ENCODE results near the gene AAMDC. TPM values are rescaled to one million over a fixed set of nuclear protein-coding genes. Genes with fewer than 3 reads are reported as not detected.

Gene AAMDC
- total and polyA plus RNA-seq, 2 of the 13 experiments (the other 11 are each of a cell fraction or from before 2014, with no cell fraction given), result 18.1 to 35.6 TPM

- no peak for TF ChIP-seq ZNF318 (CRISPR knock-in tag; IDR thresholded peaks at IDR 0.05)
- TF ChIP-seq HOXA5 (CRISPR knock-in tag; IDR thresholded peaks at IDR 0.05), result no peak
- TF ChIP-seq RELA (CRISPR knock-in tag; IDR thresholded peaks at IDR 0.05), result no peak
Measured at GRCh38 chr11:77783025-77783424, 37.9 kb upstream of the AAMDC start (continued).

GRCh38 chr11:77784572-77784971, 36.4 kb upstream of the AAMDC start:
- CTCF ChIA-PET (ENCODE audit: low intra/inter-chr PET ratio, low total read pairs), result no interaction called here
- peak; percentile 51 for TF ChIP-seq HNF4A (CRISPR knock-in tag; IDR thresholded peaks at IDR 0.05)
- no peak for TF ChIP-seq EZH2 (conservative IDR thresholded peaks at IDR 0.05; ENCODE audit: low read depth, low read length)
- TF ChIP-seq SOX13 (IDR thresholded peaks at IDR 0.05), result no peak
- peak in 1 of 2 experiments; percentile 64; a peak in 2 of 4 replicates for TF ChIP-seq SOX13 (CRISPR knock-in tag; conservative IDR thresholded peaks at IDR 0.05 in 1 of 2, IDR thresholded peaks at IDR 0.05 in 1 of 2)
- no peak for TF ChIP-seq HNF4G (IDR thresholded peaks at IDR 0.05; ENCODE audit: borderline replicate concordance, low read depth, low read length)
- TF ChIP-seq HNF4G (CRISPR knock-in tag; IDR thresholded peaks at IDR 0.05; ENCODE audit: borderline replicate concordance, low read depth), result no peak
- TF ChIP-seq ZFP36L2 (CRISPR knock-in tag; IDR thresholded peaks at IDR 0.05), result no peak
- no peak for TF ChIP-seq PRMT3 (CRISPR knock-in tag; IDR thresholded peaks at IDR 0.05; ENCODE audit: borderline replicate concordance, low read depth)
- no peak for TF ChIP-seq SOX6 (IDR thresholded peaks at IDR 0.05)
- TF ChIP-seq SOX6 (CRISPR knock-in tag; IDR thresholded peaks at IDR 0.05), result peak; percentile 20; the same call in 1 of the 2 replicates
- peak; percentile 70; the same call in 1 of the 2 replicates for TF ChIP-seq ZSCAN29 (CRISPR knock-in tag; conservative IDR thresholded peaks at IDR 0.05)

More at GRCh38 chr11:77784572-77784971, 36.4 kb upstream of the AAMDC start:
- H3K4me3 ChIP-seq (replicated peaks in 1 of 3; ENCODE audit: insufficient read depth in 1 of 3, low read depth in 2 of 3, low read length in 3 of 3), result no peak overlapping the region
- peak; percentile 84 for ATAC-seq
- H4K20me1 ChIP-seq (ENCODE audit: insufficient read depth, low read length), result peaks cover 28% of the 10 kb centered on the region
- peaks cover 31% of the 10 kb centered on the region for H3K4me1 ChIP-seq (ENCODE audit: insufficient read depth, low read length)
- in situ Hi-C loops (cut with HindIII; ENCODE audit: extremely low pct_ligation_motif_present, low pct_unique_long_range_greater_than_20kb) (no loop called here), intact Hi-C loops (cut with micrococcal nuclease; ENCODE audit: unreplicated experiment) (no loop called here)
- peak; percentile 48 for DNase-seq (ENCODE audit: low spot score)
- peak; percentile 53 for FAIRE-seq
- POLR2A ChIA-PET, result no interaction called here
- 28% methylated on average over 3 of the region's 3 CpGs for WGBS (ENCODE audit: low lambda C conversion rate)
- H3K9ac ChIP-seq (ENCODE audit: insufficient read depth, low read depth, low read length), result no peak overlapping the region
- no peak overlapping the region for H2AFZ ChIP-seq (ENCODE audit: low read length)
- peak overlapping the region; percentile 49 for H3K27ac ChIP-seq (ENCODE audit: extremely low read length, insufficient read depth, low read length)
- H3K36me3 ChIP-seq (replicated peaks in 1 of 2; ENCODE audit: control insufficient read depth in 1 of 2, insufficient read depth in 2 of 2, low read length in 2 of 2), result peaks cover 0 to 4% of the 10 kb centered on the region in 2 experiments; a peak in 1 of 5 replicates
- no peaks in the 10 kb centered on the region for H3K27me3 ChIP-seq (ENCODE audit: control insufficient read depth in 1 of 2, insufficient read depth in 2 of 2, low read length in 2 of 2)
- BruUV-seq (replicated peaks), result no TSS peak
- peak overlapping the region; percentile 31 for H3K4me2 ChIP-seq (ENCODE audit: low read depth, low read length)
- H3K79me2 ChIP-seq (ENCODE audit: insufficient read depth, low read length), result peaks cover 67% of the 10 kb centered on the region
- no peaks in the 10 kb centered on the region for H3K9me3 ChIP-seq (ENCODE audit: low read length)
